Stimulated activated CD4-positive, alpha-beta T cell treated with anti-CD3 and anti-CD28 coated beads, Interleukin-15, amount 100 ng/mL, for 24 hours (primary cell): Measurements from ENCODE around the gene ATP2A3.
"Not testable (repeated sequence)": the region's sequence is repeated elsewhere in the genome, so short reads cannot be mapped to it uniquely, and the experiment has no call there.

Source experiments
- DNase-seq: peaks from one replicate; pipeline ENCODE4 v3.0.0-alpha.2; 2020

ATP2A3 gene

DNA sequence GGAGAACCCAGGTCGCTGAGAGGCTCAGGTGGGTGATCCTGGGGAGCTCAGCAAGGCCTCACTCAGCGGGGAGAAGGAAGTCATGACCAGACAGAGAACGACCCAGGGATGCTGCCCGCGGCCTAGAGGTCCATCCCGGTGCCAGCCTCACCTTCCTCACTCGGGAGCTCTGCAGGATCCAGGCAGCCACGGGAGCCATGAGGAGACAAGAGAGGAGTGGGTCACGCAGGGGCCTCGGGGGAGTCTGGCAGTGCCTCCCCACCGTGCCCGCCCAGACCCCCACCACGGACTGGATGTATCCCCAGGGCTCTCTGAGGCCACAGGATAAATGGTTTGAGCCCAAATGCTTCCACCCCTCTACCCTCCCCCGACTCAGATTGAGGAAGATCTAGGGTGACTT lies 10.7 kb downstream of the ATP2A3 start:
- DNase-seq: no peak

DNA sequence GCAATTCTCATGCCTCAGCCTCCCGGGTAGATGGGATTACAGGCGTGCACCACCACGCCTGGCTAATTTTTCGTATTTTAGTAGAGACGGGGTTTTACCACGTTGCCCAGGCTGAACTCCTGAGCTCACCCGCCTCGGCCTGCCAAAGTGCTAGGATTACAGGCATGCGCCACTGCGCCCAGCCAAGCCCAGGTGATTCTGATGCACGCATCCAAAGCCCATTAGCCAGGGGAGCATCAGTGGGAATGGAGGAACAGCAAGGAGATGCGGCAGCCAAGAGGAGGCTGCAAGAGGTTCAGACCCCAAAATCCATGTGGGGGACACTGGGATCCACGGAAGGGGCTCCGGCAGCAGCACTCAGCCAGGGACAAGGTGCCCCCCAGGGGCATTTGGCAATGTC lies 12.1 kb downstream of the ATP2A3 start:
- no peak for DNase-seq

DNA sequence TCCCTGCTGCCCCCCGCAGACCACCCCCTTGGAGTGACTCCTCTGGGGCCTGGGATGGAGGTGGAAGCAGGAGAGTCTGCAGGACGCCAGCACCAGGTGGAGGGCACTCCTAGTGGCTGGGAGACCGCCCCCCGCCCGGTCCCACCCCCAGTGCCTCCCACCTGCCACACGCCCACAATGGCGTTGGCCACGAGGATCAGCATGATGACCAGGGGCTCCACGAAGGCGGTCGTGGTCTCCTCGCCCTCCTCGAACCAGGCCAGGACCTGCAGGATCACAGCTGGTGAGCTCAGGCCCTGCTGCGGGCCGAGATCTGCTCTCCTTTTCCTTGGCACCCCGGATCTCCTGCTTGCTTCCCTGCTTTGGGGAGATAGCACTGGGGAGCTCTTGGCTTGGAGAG lies 12.8 kb downstream of the ATP2A3 start:
- DNase-seq: no peak

DNA sequence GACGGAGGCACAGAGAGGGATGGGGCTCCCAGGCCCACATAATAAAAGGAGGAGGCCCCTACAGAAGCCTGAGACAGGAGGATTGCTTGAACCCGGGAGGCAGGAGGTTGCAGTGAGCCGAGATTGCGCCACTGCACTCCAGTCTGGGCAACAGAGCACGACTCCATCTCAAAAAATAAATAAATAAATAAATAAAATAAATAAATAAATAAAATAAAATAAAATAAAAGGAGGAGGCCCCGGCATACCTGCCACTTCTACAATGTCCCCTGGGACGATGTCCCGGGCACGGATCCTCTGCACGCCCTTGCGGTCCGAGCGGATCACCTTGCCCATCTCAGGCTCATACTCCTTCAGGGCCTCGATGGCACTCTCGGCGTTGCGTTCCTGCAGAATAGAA lies 13.2 kb downstream of the ATP2A3 start:
- no peak for DNase-seq

DNA sequence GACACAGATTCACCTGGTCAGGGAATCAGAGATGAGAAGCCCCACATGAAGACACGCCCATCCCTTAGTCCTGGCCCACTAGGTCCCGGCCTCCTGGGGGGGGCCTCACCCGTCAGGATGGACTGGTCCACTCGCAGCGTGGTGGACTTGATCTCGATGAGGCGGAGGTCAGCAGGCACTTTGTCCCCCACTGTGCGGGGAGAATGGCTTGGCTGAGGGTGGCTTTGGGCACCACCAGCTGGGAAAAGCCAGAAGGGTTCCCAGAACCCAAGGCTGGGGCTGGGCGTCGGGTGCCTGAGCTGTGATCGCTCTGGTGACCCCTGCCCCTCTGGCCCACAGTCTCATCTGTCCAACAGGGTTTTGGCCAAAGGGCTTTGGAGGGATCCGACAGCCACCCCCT lies 13.7 kb downstream of the ATP2A3 start:
- DNase-seq: no peak

DNA sequence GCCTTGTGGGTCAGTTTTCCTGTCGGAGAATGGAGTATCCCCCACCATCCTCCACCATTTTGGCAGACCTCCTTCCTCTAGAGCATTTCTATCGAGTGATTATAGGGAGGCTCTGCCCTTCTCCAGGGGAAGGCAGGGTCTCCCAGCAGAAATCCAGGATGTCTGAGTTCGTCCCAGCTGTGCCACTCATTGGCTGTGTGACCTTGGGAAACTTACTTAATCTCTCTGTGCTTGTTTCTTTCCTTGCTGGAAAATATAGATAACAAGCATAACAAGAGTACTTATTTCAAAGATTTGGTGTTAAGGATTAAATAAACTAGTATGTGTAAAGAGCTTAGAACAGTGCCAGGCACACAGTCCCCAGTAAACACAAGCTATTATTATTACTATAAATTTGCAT lies 14.8 kb downstream of the ATP2A3 start:
- DNase-seq: no peak

DNA sequence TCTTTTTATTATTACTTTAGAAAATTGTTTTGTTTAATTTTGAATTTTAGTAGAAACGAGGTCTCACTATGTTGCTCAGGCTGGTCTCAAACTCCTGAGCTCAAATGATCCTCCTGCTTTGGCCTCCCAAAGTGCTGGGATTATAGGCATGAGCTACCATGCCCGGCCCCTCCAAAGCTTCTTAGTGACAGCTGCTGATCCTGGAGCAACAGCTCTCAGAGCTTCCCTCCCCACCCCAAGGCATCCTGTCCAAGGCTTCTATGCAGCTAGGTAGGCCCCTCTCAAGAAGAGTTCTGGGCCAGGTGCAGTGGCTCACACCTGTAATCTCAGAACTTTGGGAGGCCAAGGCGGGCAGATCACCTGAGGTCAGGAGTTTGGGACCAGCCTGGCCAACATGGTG lies 15.7 kb downstream of the ATP2A3 start:
- DNase-seq: not testable (repeated sequence)

DNA sequence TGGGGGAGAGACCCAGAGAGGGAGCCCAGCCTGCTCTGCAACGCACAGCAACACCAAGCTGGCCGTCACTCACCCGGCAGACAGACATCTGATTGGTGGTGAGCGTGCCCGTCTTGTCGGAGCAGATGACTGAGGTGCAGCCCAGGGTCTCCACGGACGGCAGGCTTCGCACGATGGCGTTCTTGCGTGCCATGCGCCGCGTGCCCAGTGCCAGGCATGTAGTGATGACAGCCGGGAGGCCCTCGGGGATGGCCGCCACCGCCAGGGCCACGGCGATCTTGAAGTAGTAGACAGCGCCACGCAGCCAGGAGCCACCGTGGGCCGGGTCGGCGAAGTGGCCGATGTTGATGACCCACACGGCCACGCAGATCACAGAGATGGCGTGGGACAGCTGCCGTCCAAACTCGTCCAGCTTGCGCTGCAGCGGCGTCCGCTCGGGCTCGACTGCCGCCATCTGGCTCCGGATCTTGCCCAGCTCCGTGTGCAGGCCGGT lies 16.9 kb downstream of the ATP2A3 start:
- DNase-seq: no peak

DNA sequence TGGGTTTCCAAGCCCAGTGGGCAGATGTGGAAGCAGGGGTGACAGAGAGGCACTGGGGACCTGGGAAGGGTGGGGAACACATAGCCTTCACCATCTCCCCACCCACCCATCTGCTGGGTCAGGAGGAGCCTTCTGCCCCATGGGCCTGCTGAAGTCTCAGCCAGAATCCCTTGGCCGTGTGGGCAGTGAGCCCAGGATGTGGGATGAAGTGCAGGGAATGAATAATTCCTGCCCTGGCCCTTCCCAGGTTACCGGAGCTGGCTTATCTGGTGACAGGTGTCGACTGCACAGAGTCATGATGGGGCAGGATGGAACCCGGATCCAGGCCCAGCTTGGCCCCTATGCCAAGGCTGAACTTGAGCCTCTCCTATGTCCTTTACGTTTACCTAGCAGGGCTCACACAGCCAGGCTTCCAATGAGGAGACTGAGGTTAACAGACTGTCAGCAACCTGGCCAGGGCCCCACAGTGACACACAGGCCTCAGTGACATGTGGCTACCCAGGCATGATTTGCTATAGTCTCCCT lies 17.5 kb downstream of the ATP2A3 start:
- no peak for DNase-seq

DNA sequence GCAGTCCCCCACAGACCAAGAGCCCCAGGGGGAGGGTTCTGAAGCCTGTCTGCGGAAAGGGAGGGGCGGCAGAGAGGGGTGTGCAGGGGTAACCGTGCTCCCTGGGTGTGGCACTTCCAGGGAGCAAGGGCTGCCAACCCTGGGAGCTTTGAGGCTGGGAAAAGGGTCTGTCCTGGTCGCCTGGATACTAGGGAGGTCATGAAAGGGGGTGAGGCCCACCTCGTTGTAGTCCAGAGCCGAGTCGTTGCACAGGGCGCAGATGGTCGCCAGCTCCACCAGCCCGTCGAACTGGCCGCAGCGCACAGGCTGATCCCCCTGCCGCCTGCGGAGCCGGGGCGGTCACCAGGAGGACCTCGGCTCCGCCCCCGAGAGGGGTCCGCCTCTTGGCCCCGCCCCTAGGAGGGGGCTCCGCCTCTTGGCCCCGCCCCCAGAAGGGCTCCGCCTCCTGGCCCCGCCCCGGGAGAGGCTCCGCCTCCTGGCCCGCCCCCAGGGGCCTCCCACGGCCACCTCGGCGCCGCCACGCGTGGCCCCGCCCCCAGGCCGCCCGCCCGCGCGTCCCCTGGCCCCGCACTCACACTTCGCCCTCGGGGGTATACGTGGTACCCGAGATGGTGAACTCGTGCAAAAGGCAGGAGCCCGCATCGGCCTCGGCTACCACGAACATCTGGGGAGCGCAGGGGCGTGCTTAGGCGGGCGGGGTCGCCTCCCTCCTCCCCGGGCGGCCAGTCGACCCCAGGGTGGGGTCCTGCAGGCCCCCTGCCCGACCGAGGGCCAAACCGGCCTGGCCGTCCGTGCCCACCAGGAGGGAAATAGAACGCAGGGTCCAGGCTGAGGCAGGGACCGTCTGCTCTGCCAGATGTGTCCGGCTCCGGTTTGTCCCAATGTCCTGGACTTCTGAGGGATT lies 19.5 kb downstream of the ATP2A3 start:
- DNase-seq: peak; percentile 42

DNA sequence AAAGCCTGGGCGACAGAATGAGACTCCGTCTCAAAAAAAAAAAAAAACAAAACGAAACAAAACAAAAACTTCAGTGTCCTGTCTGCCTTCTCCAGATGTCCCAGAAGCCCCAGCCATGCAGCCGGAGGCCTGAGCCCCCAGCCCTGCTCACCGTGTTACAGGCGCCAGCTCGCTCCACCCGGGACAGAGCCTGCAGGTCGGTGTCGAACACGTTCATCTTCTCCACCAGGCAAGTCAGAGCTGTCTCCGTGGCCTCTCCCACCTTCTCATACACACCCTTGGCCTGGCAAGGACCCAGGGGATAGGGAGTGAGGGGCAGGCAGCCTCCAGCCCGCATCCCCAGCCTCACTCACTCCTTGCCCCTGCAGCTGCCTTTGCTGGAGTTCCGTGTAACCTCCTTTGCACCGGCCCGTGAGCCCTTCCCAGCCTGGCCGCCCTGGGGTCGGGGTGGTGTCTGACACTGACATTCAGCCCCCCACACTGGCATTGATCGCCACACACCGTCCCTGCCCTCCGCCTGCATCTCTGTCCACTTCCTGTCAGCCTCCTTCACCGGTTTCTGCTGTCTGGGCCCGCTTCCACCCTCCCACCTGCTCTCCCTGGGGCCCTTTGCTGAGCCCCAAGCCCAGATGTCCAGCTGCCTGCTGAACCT lies 20.9 kb downstream of the ATP2A3 start:
- no peak for DNase-seq

DNA sequence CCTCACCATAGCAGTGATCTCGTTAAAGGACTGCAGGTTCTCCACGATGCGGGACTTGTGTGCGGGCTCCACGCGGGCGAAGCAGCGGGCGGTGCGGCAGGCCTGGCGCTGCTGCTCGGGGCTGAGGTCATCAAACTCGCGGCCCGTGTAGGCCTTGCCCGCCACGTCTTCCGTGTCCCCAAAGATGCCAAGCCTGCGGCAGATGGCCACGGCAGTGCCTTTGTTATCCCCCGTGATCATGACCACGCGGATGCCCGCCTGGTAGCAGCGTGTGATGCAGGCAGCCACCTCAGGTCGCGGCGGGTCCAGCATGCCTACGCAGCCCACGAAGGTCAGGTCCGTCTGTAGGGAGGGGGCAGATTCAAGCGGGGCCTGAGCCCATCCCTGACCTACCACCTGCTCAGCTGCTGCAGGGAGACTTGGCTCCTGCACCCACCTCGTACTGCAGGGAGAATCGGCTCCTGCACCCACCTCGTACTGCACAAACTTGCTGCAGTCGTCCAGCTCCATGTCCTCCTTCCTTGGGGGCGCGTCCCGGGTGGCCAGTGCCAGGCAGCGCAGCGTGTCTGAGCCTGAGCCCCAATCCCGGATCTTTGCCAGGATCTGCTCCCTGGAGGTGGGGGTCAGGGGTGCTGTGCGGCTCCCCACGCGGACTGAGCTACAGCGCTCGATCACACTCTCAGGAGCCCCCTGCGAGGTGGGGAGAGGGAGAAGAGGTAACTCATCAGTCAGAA lies 23.1 kb downstream of the ATP2A3 start:
- DNase-seq: no peak

DNA sequence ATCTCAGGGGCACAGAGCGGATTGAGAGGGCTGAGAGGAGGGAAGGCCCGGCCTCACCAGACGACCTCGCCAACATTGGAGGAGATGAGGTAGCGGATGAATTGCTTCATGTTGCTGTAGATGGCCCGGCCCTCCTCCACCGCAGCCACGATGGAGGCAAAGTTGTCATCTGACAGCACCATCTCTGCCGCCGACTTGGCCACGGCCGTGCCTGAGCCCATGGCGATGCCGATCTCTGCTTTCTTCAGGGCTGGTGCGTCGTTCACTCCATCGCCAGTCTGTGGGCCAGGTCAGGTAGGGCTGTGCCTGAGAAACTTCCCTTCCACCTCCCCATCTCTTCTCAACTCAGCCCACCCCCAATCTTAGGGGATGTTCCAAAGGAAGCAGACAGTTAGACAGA lies 26.9 kb downstream of the ATP2A3 start:
- no peak for DNase-seq

DNA sequence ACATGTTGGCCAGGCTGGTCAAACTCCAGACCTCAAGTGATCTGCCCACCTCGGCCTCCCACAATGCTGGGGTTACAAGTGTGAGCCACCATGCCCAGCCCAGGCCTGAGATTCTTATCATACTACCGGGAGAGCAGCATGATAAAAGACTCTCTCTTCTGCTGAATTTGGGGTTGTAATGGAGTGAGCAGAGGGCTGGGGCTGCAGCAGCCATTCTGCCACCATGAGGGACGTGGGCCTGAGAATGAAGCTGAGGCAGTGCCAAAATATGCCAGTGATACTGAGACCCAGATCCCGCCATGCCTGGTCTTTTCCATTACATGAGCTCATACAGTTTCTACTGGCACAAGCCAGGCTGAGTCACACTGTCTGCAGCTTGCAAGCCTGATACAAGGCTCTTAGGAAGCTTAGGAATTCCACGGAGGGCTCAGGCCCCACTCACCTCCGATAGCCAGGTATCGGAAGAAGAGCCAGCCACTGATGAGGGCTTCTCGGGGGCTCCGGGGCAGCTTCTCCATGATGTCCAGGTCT lies 28.3 kb downstream of the ATP2A3 start:
- DNase-seq: no peak

DNA sequence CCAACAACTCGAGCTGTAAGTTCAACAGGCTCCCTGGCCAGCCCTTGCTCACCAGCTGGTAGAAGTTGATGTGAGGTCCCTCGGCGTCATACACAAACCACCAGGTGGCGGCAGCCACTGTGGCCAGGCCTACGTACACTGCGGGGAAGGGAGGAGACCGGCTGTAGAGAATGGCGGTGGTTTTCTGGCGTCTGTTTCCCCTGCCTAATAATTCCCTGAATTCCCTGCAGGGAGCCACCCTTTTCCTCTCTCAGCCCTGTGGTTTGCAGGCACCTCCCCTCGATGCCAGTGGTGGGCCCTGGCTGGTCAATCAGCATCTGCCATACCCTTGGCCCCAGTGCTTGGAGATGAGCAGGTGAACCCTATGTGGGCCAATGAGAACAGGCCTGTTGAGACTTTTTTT lies 29.1 kb downstream of the ATP2A3 start:
- peak; percentile 43 for DNase-seq

DNA sequence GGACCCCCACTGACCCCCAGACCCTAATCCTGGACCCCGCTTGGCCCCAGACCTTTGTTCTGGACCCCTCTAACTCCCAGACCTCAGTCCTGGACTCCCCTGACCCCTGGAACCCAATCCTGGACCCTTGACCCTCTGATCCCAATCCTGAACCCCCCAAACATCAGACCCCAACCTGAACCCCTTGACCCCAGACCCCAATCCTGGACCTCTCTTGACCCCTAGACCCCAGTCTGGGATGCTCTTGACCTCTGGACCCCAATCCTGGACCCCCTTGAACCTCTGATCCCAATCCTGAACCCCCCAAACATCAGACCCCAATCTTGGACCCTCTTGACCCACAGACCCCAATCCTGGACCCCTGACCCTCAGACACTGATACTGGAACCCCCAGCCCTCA lies 34.5 kb downstream of the ATP2A3 start:
- no peak for DNase-seq

DNA sequence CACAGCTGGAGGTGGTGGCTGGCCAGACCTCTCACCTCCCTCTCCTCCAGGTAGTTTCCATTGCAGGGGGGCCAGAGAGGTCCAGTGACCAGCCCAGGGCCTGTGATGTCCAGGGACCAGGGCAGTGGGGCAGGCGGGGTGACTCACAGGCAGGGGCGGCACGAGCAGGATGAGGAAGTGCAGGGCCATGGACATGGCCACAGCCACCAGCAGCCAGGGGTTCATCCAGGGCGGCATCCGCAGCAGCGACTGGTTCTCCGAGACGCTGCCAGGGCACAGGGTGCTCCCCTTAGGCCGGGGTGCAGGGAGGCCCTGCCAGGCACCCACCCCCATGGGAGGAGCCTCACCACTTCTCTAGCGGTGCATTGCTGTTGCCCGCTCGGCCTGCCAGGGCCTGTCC lies 35.1 kb downstream of the ATP2A3 start:
- DNase-seq: no peak

DNA sequence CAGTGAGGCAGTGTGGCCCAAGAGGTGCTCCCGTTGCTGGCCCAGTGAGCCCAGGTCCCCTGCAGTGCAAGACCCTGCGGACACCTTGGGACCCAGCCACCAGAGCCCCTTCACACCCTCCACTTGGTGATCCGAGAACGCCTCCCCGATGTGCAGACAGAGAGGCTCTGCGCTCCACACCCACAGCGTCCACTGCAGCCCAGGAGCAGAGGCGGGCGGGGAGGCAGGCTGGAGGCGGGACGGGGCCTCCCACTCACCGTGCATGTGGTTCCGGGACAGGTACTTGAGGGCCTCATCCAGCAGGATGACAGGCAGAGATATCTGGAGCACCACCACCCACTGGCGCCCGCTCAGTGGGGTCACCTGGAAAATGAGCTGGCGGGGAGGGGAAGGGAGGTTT lies 35.8 kb downstream of the ATP2A3 start:
- DNase-seq: no peak

DNA sequence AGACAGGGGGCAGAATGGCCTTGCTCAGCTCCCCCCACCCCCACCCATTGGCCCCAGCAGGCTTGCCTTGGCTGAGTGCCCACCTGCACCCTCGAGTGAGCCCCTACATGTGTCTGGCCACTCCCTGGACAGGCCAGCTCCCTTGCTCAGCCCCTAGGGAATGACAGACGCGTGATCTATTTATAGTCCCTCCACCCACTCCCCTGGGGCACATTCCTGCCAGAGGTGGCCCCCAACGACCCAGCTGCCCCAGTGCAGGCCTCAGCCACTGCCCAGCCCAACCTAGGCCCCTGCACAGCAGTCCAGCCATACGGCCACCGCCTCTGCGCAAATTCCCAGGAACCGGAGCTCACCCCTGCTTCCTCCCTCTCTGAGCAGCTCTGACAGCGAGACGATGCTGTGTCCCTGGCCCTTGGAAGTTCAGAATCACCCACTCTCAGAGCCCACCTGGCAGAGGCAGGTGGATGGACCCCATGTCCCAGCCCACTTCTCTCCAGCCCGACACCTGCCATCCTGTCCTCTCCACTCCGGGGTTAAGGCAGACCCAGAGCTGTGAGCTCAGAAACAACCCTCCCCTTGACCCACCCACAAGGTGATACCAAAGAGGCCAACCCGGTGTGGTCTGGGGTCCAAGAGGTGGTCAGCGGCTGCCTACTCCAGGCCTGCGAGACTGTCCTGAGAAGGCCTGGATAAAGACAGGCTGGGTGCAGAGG lies 36.5 kb downstream of the ATP2A3 start:
- no peak for DNase-seq

DNA sequence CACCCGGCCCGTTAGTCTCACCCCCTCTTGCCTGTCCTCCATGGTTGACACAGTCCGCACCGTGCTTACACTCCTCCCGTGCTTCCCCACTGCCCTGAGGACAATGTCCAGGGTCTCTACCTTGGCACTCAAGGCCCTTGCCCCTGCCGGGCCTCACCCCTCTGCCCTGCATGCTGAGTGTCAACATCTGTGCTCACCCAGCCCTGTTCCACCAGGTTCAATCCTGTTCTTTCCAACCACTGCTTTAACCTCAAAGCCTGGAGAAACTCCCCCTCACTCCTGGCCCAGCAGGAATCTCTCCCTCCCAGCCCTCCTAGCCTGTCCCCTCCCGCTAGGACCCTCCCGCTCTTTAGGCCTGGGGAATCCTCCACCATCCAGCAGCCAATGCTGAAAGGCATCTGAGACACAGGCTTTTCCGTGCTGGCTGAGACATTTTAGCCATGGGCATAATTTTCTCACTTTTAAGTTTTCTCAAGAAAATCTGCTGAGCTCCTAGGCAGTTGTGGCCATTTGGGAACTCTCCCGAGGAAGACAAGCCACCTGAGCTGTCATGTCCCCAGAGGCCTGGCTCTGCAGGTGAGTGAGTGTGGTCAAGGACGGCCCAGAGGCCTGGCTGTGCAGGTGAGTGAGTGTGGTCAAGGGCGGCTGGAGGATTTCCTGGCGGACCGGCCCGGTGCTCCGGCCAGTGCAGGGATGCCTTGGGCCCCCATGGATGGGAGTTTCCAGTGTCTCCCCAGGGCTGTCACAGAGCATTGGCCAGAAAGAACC lies 37.2 kb downstream of the ATP2A3 start:
- no peak for DNase-seq

DNA sequence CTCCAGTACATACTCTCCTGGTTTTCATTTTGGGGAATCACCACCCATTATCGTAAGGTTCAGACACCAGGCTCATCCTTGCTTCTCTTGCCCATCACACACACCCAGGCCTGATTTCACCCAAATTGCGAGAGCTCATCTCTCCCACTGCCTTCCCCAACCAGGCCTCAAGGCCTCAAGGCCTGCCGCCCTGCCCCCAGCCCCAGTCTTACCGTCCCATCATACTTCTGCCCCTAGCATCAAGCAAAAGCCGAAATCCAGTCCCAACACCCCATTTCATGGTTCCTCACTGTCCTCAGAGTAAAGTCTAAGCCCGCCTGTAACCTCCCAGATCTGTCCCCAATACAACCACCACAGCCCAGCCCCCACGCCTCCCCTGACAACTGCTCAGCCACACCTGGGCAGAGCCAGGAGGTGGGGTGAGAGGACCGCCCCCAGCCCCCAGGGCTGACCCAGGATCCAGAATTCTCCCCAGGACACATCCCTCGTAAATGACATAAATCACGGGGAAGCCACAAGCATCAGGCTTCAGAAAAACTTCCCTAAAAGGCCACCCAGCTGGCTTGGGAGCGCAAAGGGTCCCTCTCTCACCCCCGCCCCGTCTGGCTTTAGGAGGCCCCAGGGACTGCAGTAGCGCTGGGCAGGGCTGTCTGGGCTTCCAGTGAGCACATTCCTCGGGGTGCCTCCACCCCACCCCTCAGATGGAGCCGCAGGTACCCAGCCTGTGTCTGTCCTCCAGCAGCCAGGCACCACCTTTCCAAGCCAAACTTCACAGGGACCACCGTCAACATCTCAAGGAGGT lies 38.4 kb downstream of the ATP2A3 start:
- no peak for DNase-seq
